Naive B cell (primary cell): ENCODE results near the gene NUDT21. TPM values are rescaled to one million over a fixed set of nuclear protein-coding genes. Genes with fewer than 3 reads are reported as not detected.

Experiments used
- ATAC-seq, 2 donors: fragments of 150-1000 bp; cut with Tn5 transposase; 2 replicates each; pipeline ENCODE4 v1.10.0; 2021; ENCODE audit warnings: low read depth in 2 of 2, mild to moderate bottlenecking in 2 of 2, moderate library complexity in 2 of 2
- DNase-seq: peaks from one replicate; pipeline ENCODE4 v3.0.0; 2022
- H3K27ac Mint-ChIP-seq, 6 donors: one replicate each; pipeline ENCODE4 v1.8.0; 2020 to 2022; ENCODE audit warnings: mild to moderate bottlenecking in 6 of 6, mixed read lengths in 6 of 6, moderate library complexity in 5 of 6, inconsistent platforms in 2 of 6
- H3K27me3 Mint-ChIP-seq, 3 donors: one replicate each; pipeline ENCODE4 v1.8.0; 2021 to 2022; ENCODE audit warnings: mixed read lengths in 3 of 3, mild to moderate bottlenecking in 1 of 3
- H3K36me3 Mint-ChIP-seq, 2 donors: one replicate each; pipeline ENCODE4 v1.8.0; 2020 to 2022; ENCODE audit warnings: mixed read lengths in 2 of 2, inconsistent platforms in 1 of 2, mild to moderate bottlenecking in 1 of 2
- H3K4me1 Mint-ChIP-seq, 3 donors: one replicate each; pipeline ENCODE4 v1.8.0; 2020 to 2022; ENCODE audit warnings: mixed read lengths in 3 of 3, inconsistent platforms in 1 of 3, mild to moderate bottlenecking in 1 of 3, moderate library complexity in 1 of 3
- H3K4me3 Mint-ChIP-seq, 8 donors: one replicate each; pipeline ENCODE4 v1.8.0; 2020 to 2022; ENCODE audit warnings: mild to moderate bottlenecking in 8 of 8, mixed read lengths in 8 of 8, moderate library complexity in 8 of 8, inconsistent platforms in 2 of 8
- H3K9me3 Mint-ChIP-seq, 7 donors: one replicate each; pipeline ENCODE4 v1.8.0; 2020 to 2022; ENCODE audit warnings: mixed read lengths in 7 of 7, mild to moderate bottlenecking in 5 of 7, inconsistent platforms in 2 of 7, moderate library complexity in 1 of 7
- polyA plus RNA-seq, 6 donors: library from polyadenylated mRNA; unstranded; fragments of 300-500 nt; fragmentation: Illumina TruSeq; gene quantifications; one replicate each; pipeline ENCODE4 v1.2.3, GENCODE V29; 2021; ENCODE audit warnings: low read depth in 6 of 6

NUDT21 gene
- polyA plus RNA-seq, 6 donors from 2014 or later: 61.6 to 83.9 (median 71.4) TPM

DNA sequence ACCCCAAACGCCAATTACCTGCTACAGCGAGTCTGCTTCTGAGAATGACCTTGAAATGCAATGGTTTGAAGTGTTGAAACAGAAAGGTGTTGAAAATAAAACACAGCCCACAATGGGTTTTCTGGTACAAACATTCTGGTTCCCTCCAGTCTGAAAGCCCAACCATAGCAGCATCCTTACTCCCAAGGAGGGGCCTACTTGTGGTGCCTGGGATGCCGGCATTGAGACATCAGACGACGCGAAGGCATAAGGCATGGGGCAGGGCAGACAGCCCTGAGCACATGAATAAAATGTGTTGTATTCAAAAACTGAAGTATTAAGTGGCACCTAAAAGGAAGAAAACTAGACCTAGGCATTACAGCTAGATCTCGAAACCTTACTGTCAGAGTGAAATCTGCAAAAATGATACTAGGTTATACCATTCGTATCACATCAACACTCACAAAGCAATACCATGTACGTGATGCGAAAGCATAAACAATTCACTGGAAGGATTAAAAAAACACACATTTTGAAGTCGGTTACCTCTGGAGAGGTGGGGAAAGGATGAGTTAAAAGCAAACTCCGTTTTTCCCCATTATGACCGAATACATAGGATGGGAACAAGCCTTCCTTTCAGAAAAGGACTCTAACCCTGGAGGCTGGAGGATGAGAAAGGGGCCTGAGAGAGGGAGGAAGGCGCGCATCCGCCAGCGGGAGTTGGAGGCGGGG lies 702 bp downstream of the NUDT21 start:
- Mint-ChIP-seq H3K27ac (peak overlapping the region; percentile 69 to 96 (median 94)), H3K4me3 (peak overlapping the region; percentile 89 to 99 (median 99)), H3K9me3 (no peaks in the 10 kb centered on the region), H3K27me3 (no peaks in the 10 kb centered on the region), H3K4me1 (peaks cover 24 to 37% (median 34%) of the 10 kb centered on the region in 3 donors), H3K36me3 (peaks cover 8 to 11% of the 10 kb centered on the region in 2 donors)
- no peak for ATAC-seq
- no peak for DNase-seq

DNA sequence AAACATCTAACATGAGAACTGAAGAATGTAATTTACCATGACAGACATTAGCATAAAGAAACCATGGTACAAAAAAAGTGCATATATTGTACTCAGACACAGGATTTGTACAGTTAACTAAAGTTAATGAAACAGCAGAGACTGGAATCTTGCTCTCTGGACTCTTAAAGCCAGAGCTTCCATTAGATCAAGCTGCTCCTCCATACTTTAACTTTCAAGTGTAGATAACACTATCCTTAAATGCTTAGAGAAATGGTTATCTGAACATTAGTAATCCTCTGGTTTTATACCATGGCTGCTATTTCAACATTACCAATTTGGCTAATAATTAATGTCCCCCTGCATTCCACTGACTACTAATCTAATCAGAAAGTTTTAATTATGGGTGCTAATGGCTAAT lies 3.1 kb downstream of the NUDT21 start:
- peaks cover 24 to 37% (median 34%) of the 10 kb centered on the region in 3 donors for H3K4me1 Mint-ChIP-seq

GRCh38 chr16:56447286-56447685 lies 3.8 kb downstream of the NUDT21 start:
- no peaks in the 10 kb centered on the region for H3K9me3 Mint-ChIP-seq
- peak overlapping the region in 1 of 6 donors; percentile 21 for H3K27ac Mint-ChIP-seq
- no peak for DNase-seq
- peak overlapping the region in 1 of 8 donors; percentile 59 for H3K4me3 Mint-ChIP-seq
- ATAC-seq: no peak
- peaks cover 6 to 10% of the 10 kb centered on the region in 2 donors for H3K36me3 Mint-ChIP-seq
- no peaks in the 10 kb centered on the region for H3K27me3 Mint-ChIP-seq
- peaks cover 20 to 34% (median 31%) of the 10 kb centered on the region in 3 donors for H3K4me1 Mint-ChIP-seq

More for the DNA sequence above, 3.1 kb downstream of the NUDT21 start:
- Mint-ChIP-seq H3K4me3 (peak overlapping the region in 2 of 8 donors; percentile 59 to 69), H3K9me3 (no peaks in the 10 kb centered on the region), H3K27ac (peak overlapping the region in 1 of 6 donors; percentile 28), H3K36me3 (peaks cover 0 to 2% of the 10 kb centered on the region in 2 donors), H3K27me3 (no peaks in the 10 kb centered on the region)
- DNase-seq (no peak), ATAC-seq (no peak)

DNA sequence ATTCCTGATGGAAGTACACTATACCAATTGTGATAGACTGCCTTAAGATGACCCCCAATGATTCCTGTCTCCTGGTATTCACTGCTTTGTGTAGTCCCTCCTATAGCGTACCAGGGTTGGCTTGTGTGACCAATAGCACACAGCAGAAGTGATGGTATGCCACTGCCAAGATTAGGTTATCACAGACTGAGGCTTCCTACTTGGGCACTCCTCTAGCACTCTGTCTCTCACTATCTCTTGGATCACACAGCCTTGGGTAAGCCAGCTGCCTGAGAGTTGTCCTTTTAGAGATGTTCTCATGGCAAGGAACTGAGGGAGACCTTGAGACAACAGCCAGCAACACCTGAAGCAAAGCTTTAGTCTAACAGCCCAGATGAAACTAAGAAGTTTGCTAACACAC lies 13.1 kb downstream of the NUDT21 start:
- Mint-ChIP-seq H3K9me3 (no peaks in the 10 kb centered on the region), H3K27me3 (no peaks in the 10 kb centered on the region), H3K4me1 (peaks cover 4 to 14% (median 4%) of the 10 kb centered on the region in 3 donors), H3K4me3 (peak overlapping the region in 1 of 8 donors; percentile 64), H3K27ac (no peak overlapping the region), H3K36me3 (peaks cover 24 to 41% of the 10 kb centered on the region in 2 donors)
- no peak for DNase-seq
- no peak for ATAC-seq

DNA sequence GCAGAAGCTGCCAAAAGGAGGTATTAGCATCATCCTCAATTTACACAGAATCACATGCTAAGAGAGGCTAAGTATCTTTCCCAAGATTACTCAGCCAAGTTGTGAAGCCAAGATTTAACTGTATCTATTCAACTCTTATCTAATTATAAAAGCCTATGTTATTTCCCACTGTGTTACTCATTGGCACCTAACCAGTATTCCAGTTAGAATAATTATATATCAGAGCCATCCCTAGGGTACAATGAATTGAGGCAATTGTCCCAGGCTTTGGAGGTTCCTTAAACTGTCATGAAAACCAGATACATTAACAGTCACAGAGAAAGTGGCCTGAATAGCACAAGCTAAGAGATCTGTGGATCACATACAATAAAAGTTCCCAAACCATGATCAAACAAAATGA lies 14.9 kb downstream of the NUDT21 start:
- no peaks in the 10 kb centered on the region for H3K27me3 Mint-ChIP-seq
- no peaks in the 10 kb centered on the region for H3K9me3 Mint-ChIP-seq
- no peak overlapping the region for H3K4me3 Mint-ChIP-seq
- DNase-seq: no peak
- H3K4me1 Mint-ChIP-seq: peaks cover 0 to under 1% (median 0%) of the 10 kb centered on the region in 3 donors
- ATAC-seq: no peak
- H3K36me3 Mint-ChIP-seq: peaks cover 16 to 37% of the 10 kb centered on the region in 2 donors
- no peak overlapping the region for H3K27ac Mint-ChIP-seq

GRCh38 chr16:56428091-56428490 lies 23.0 kb downstream of the NUDT21 start:
- Mint-ChIP-seq H3K9me3 (no peaks in the 10 kb centered on the region), H3K4me3 (peak overlapping the region in 1 of 8 donors; percentile 84), H3K27me3 (no peaks in the 10 kb centered on the region), H3K27ac (peak overlapping the region in 1 of 6 donors; percentile 82), H3K36me3 (peaks cover 0 to 12% of the 10 kb centered on the region in 2 donors), H3K4me1 (peaks cover 9 to 16% (median 12%) of the 10 kb centered on the region in 3 donors)
- DNase-seq (no peak), ATAC-seq (no peak)

DNA sequence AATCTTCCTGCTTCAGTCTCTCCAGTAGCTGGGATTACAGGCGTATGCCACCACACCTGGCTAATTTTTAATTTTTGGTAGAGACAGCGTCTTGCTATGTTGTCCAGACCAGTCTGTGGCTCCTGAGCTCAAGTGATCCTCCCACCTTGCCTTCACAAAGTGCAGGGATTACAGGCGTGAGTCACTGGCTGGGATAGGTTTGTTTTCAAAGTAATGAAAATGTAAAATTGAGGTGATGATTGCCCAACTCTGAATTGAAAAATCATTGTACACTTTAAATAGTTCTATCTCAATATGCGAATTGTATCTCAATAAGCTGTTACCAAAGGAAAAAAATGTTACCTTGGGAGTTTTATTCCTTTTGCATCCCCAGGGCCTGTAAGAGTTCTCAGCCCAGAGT lies 24.5 kb downstream of the NUDT21 start:
- Mint-ChIP-seq H3K36me3 (peaks cover 0 to under 1% of the 10 kb centered on the region in 2 donors), H3K4me1 (peaks cover 24 to 31% (median 27%) of the 10 kb centered on the region in 3 donors), H3K9me3 (no peaks in the 10 kb centered on the region), H3K27ac (peak overlapping the region in 4 of 6 donors; percentile 50 to 88 (median 78)), H3K4me3 (peak overlapping the region; percentile 65 to 92 (median 76)), H3K27me3 (no peaks in the 10 kb centered on the region)
- ATAC-seq: no peak
- no peak for DNase-seq

- Mint-ChIP-seq H3K27ac (peak within 1 kb of the TSS in 5 of 6 donors; percentile 88 to 98 (median 95)), H3K4me3 (peak within 1 kb of the TSS; percentile 92 to 100 (median 96)), H3K9me3 (no peaks in the 10 kb centered on the region), H3K27me3 (no peaks in the 10 kb centered on the region), H3K36me3 (no peaks in the 10 kb centered on the region), H3K4me1 (peaks cover 32 to 42% (median 34%) of the 10 kb centered on the region in 3 donors)
- ATAC-seq: peak; percentile 81 to 87
- peak; percentile 83 for DNase-seq
These were observed 25.7 kb downstream of the NUDT21 start, which contains the start of gene AMFR for GRCh38 chr16:56425439-56425832. Gene AMFR, minus strand, starts transcription at chr16:56425545. Its CDS starts 218 bp downstream, at chr16:56425327.

- no peaks in the 10 kb centered on the region for H3K9me3 Mint-ChIP-seq
- H3K4me1 Mint-ChIP-seq: peaks cover 38 to 47% (median 39%) of the 10 kb centered on the region in 3 donors
These were observed 26.2 kb downstream of the NUDT21 start for GRCh38 chr16:56424791-56425438.

GRCh38 chr16:56424404-56424764 lies 26.7 kb downstream of the NUDT21 start:
- Mint-ChIP-seq H3K9me3 (no peaks in the 10 kb centered on the region), H3K27ac (peak overlapping the region; percentile 88 to 98 (median 93)), H3K27me3 (no peaks in the 10 kb centered on the region), H3K4me1 (peaks cover 38 to 51% (median 39%) of the 10 kb centered on the region in 3 donors), H3K4me3 (peak overlapping the region; percentile 92 to 100 (median 96)), H3K36me3 (no peaks in the 10 kb centered on the region)
- DNase-seq (no peak), ATAC-seq (no peak)

More at GRCh38 chr16:56424791-56425438, 26.2 kb downstream of the NUDT21 start:
- ATAC-seq (peak; percentile 20 to 21), DNase-seq (peak; percentile 39)
- no peaks in the 10 kb centered on the region for H3K27me3 Mint-ChIP-seq
- no peaks in the 10 kb centered on the region for H3K36me3 Mint-ChIP-seq
- H3K27ac Mint-ChIP-seq: peak overlapping the region in 3 of 6 donors; percentile 88 to 95 (median 88)
- peak overlapping the region; percentile 92 to 100 (median 96) for H3K4me3 Mint-ChIP-seq

DNA sequence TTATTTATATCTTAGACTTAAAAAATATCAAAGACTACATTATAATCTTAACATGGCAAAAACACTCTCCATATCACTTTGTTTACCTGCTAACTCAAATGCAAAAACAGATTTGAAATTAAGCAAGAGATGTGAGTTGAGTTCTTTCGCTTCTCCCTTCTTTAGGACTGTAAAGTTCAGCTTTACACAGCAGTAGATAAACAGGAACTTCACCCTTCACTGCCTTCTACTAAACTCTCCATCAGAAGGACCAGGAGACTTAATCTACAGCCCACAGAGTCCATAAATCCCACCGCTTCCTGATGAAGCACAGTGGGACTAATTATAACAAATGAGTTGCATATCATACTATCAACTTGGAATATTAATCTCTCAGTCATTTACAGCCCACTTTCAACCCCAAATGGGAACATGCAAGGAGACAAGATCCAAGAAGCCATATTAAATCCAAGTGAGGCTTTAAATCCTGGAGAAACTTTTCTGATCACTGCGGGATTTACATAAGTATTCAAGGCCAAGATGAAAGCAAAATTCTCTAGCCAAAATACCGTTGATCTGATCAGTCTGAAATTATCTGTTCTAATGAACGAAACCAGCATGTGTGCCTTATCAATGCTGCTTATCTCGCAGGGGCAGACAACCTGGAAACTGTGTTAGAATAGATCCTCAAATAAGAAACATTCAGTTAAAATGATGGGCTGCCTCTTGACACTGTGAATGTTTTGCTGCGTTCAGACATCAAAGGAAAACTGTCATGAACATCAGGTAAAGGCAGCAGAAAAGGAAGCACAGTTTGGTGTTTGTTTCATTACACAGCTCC lies 27.3 kb downstream of the NUDT21 start:
- peak; percentile 50 for DNase-seq
- H3K36me3 Mint-ChIP-seq: no peaks in the 10 kb centered on the region
- H3K27me3 Mint-ChIP-seq: no peaks in the 10 kb centered on the region
- peaks cover 40 to 54% (median 40%) of the 10 kb centered on the region in 3 donors for H3K4me1 Mint-ChIP-seq
- peak overlapping the region; percentile 92 to 100 (median 96) for H3K4me3 Mint-ChIP-seq
- peak; percentile 39 to 51 for ATAC-seq
- no peaks in the 10 kb centered on the region for H3K9me3 Mint-ChIP-seq
- peak overlapping the region; percentile 88 to 98 (median 93) for H3K27ac Mint-ChIP-seq

GRCh38 chr16:56422896-56423441 lies 28.2 kb downstream of the NUDT21 start:
- ATAC-seq (no peak), DNase-seq (no peak)
- H3K4me3 Mint-ChIP-seq: peak overlapping the region; percentile 89 to 100 (median 95)
- H3K4me1 Mint-ChIP-seq: peaks cover 42 to 63% (median 47%) of the 10 kb centered on the region in 3 donors
- H3K36me3 Mint-ChIP-seq: no peaks in the 10 kb centered on the region
- no peaks in the 10 kb centered on the region for H3K9me3 Mint-ChIP-seq
- peak overlapping the region; percentile 69 to 98 (median 92) for H3K27ac Mint-ChIP-seq
- no peaks in the 10 kb centered on the region for H3K27me3 Mint-ChIP-seq
